ENCODE data around the gene TMEM87A. TPM values are rescaled to one million over a fixed set of nuclear protein-coding genes. Genes with fewer than 3 reads are reported as not detected.

Gene TMEM87A
- total and polyA plus RNA-seq, 2 of the 8 experiments (the other 6 are each of a cell fraction or from before 2014, with no cell fraction given), result 15.2 to 33.1 TPM

- Histone ChIP-seq H3K27ac (ENCODE audit: low read depth, low read length) (no peak overlapping the region), H3K27me3 (replicated peaks in 1 of 4; ENCODE audit: control insufficient read depth in 3 of 4, extremely low read depth in 1 of 4, insufficient read depth in 3 of 4, low read length in 3 of 4) (no peaks in the 10 kb centered on the region), H3K4me2 (ENCODE audit: insufficient read depth in 1 of 2, low read depth in 2 of 2, low read length in 2 of 2) (no peak overlapping the region), H3K4me1 (replicated peaks in 1 of 4; ENCODE audit: control insufficient read depth in 3 of 4, insufficient read depth in 4 of 4, low read length in 3 of 4) (peaks cover 0 to 3% (median 0%) of the 10 kb centered on the region in 4 experiments; a peak in 1 of 7 replicates), H3K23me2 (ENCODE audit: low read depth, low read length) (no peaks in the 10 kb centered on the region), H3K4me3 (ENCODE audit: extremely low read depth in 1 of 4, insufficient read depth in 2 of 4, low read depth in 3 of 4, low read length in 4 of 4) (no peak overlapping the region), H3K36me3 (ENCODE audit: control insufficient read depth in 2 of 4, insufficient read depth in 4 of 4, low read length in 3 of 4) (peaks cover 0 to 7% (median 0%) of the 10 kb centered on the region in 4 experiments; a peak in 2 of 8 replicates), H3K14ac (ENCODE audit: insufficient read length) (no peak overlapping the region), H3K9me3 (ENCODE audit: insufficient read depth in 2 of 2, low read depth in 1 of 2, low read length in 1 of 2) (no peaks in the 10 kb centered on the region), H2BK15ac (ENCODE audit: low read length) (no peak overlapping the region), H3K23ac (ENCODE audit: insufficient read length) (no peak overlapping the region), H4K8ac (ENCODE audit: extremely low read depth, insufficient read depth, low read length) (no peak overlapping the region), H2AK5ac (ENCODE audit: low read depth, low read length) (no peak overlapping the region), H4K5ac (ENCODE audit: insufficient read length, low read depth, low read length) (no peak overlapping the region), H3K56ac (replicated peaks; ENCODE audit: insufficient read length, low read depth, low read length) (no peak overlapping the region), H2BK12ac (ENCODE audit: low read depth, low read length) (no peak overlapping the region), H4K91ac (replicated peaks; ENCODE audit: insufficient read length, low read length) (no peak overlapping the region), H2BK20ac (ENCODE audit: low read length) (no peak overlapping the region), H2BK120ac (replicated peaks; ENCODE audit: low read depth, low read length) (no peak overlapping the region), H3K9ac (replicated peaks in 1 of 4; ENCODE audit: extremely low read depth in 1 of 4, low read depth in 3 of 4, low read length in 3 of 4) (no peak overlapping the region), H3K18ac (ENCODE audit: extremely low read depth, low read length) (no peak overlapping the region), H4K20me1 (replicated peaks in 1 of 2; ENCODE audit: control insufficient read depth in 1 of 2, insufficient read depth in 2 of 2, low read length in 2 of 2) (no peaks in the 10 kb centered on the region), H2AFZ (ENCODE audit: low read length) (no peak overlapping the region), H3K79me1 (ENCODE audit: low read depth, low read length) (no peaks in the 10 kb centered on the region), H2BK5ac (ENCODE audit: low read depth, low read length) (no peak overlapping the region), H3K79me2 (ENCODE audit: control insufficient read depth in 1 of 2, insufficient read depth in 2 of 2, low read length in 2 of 2) (no peaks in the 10 kb centered on the region), H3K4ac (replicated peaks; ENCODE audit: insufficient read length, low read depth, low read length) (no peak overlapping the region)
- ChIA-PET POLR2A (ENCODE audit: partially characterized antibody) (interaction anchor here (0.6 to 4.4 kb wide), 2 partner anchors 14 to 167 kb away, joined by 3 to 27 read pairs; partner anchors contain the start of genes GANC and TMEM87A), CTCF (ENCODE audit: partially characterized antibody) (no interaction called here)
- FAIRE-seq (no peak), DNase-seq (ENCODE audit: low read depth in 1 of 2, low spot score in 2 of 2) (no peak)
- WGBS, 2 experiments (ENCODE audit: extremely low coverage in 1 of 2, insufficient coverage in 1 of 2, insufficient read length in 1 of 2, insufficient replicate concordance in 2 of 2, low coverage in 1 of 2, low lambda C conversion rate in 2 of 2, missing lambda C conversion rate in 1 of 2), result 93% methylated on average over 4 of the region's 4 CpGs; no CpG with 5 or more reads in 1 of the 2 experiments
- TF ChIP-seq SIN3A (conservative IDR thresholded peaks at IDR 0.05 in 1 of 2, IDR thresholded peaks at IDR 0.05 in 1 of 2; ENCODE audit: low read depth in 1 of 2, low read length in 2 of 2) (no peak), ZNF274 (IDR thresholded peaks at IDR 0.05; ENCODE audit: borderline replicate concordance, extremely low read depth, low read length) (no peak), SP2 (IDR thresholded peaks at IDR 0.05; ENCODE audit: low read length) (no peak), RBBP5 (IDR thresholded peaks at IDR 0.05; ENCODE audit: borderline replicate concordance, low read depth, low read length) (no peak), CTCF (IDR thresholded peaks at IDR 0.05; ENCODE audit: control extremely low read depth in 1 of 3, insufficient read depth in 1 of 3, low read depth in 1 of 3, low read length in 3 of 3) (no peak), EGR1 (IDR thresholded peaks at IDR 0.05; ENCODE audit: borderline replicate concordance, low read depth, low read length) (no peak), RAD21 (IDR thresholded peaks at IDR 0.05 in 1 of 2, conservative IDR thresholded peaks at IDR 0.05 in 1 of 2; ENCODE audit: low read depth in 2 of 2, low read length in 2 of 2) (no peak), CBX8 (IDR thresholded peaks at IDR 0.05; ENCODE audit: borderline replicate concordance, low read depth, low read length) (no peak)
Observed at GRCh38 chr15:42287931-42288330, 14.7 kb upstream of the TMEM87A start.
